Loucy (cell line): ENCODE data around the gene ZNF593.

Source experiments
- EZH2phosphoT487 ChIP-seq: fragments of 200-600 bp; IDR thresholded peaks from 2 replicates; pipeline ENCODE4 v1.6.1; 2018; ENCODE audit warnings: antibody characterized with exemption, mild to moderate bottlenecking, moderate library complexity, borderline replicate concordance
- TF ChIP-seq, protein P1 (sequence below): fragments of 200-600 bp; sonication (generic); conservative IDR thresholded peaks from 2 replicates; pipeline ENCODE4 v1.5.1; 2014; ENCODE audit warnings: mild to moderate bottlenecking, antibody characterized with exemption, low read length

DNA sequence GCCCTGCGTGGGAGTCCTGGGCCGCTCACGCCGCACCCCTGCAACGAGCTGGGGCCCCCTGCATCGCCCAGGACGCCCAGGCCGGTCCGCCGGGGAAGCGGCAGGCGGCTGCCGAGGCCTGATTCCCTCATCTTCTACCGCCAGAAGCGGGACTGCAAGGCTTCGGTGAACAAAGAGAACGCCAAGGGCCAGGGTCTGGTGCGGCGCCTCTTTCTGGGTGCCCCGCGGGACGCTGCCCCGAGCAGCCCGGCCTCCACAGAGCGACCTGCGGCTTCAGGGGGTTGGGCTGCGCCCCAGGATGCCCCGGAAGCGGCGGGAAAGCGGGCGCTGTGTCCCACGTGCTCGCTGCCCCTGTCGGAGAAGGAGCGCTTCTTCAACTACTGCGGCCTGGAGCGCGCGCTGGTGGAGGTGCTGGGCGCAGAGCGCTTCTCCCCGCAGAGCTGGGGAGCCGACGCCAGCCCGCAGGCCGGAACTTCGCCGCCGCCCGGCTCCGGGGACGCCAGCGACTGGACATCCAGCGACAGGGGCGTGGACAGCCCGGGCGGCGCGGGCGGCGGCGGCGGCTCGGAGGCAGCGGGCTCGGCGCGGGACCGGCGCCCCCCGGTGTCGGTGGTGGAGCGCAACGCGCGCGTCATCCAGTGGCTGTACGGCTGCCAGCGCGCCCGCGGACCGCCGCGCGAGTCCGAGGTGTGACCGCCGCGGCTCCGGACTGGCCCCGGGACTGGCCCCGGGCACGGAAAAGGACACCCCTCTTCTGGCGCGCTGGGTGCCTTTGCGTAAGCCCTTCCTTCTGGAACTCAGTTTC, 8.1 kb upstream of the ZNF593 start:
- TF ChIP-seq, protein P1, sequence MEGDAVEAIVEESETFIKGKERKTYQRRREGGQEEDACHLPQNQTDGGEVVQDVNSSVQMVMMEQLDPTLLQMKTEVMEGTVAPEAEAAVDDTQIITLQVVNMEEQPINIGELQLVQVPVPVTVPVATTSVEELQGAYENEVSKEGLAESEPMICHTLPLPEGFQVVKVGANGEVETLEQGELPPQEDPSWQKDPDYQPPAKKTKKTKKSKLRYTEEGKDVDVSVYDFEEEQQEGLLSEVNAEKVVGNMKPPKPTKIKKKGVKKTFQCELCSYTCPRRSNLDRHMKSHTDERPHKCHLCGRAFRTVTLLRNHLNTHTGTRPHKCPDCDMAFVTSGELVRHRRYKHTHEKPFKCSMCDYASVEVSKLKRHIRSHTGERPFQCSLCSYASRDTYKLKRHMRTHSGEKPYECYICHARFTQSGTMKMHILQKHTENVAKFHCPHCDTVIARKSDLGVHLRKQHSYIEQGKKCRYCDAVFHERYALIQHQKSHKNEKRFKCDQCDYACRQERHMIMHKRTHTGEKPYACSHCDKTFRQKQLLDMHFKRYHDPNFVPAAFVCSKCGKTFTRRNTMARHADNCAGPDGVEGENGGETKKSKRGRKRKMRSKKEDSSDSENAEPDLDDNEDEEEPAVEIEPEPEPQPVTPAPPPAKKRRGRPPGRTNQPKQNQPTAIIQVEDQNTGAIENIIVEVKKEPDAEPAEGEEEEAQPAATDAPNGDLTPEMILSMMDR: peak; percentile 22; the same call in 1 of the 2 replicates
- TF ChIP-seq EZH2phosphoT487: no peak
